NAMALWA (cell line): ENCODE data around the gene SPATA31C1.
"Not testable (repeated sequence)": the region's sequence is repeated elsewhere in the genome, so short reads cannot be mapped to it uniquely, and the experiment has no call there.

Experiments
- DNase-seq: peaks from one replicate; pipeline ENCODE4 v3.0.0-alpha.2; 2015; ENCODE audit warnings: low spot score

SPATA31C1 gene

DNA sequence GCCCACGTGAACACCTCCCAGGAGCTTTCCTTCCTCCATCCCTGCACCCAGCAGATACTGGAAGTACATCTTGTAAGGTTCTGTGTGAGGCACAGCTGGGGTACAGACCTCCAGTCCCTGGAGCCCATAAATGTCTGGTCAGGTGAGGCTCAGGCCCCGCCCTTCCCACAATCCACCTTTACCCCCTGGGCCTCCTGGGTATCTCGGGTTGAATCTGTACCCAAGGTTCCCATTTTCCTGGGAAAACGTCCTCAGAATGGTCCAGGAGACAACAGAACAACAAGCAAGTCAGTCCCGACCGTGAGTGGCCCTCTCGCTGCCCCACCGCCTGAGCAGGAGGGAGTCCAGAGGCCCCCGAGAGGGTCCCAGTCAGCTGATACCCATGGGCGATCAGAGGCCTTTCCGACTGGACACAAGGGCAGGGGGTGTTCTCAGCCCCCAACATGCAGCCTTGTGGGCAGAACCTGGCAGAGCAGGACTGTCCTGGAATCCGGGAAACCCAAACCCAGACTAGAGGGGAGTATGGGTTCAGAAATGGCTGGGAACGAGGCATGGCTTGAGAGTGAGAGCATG lies 30.7 kb upstream of the SPATA31C1 start:
- no peak for DNase-seq

DNA sequence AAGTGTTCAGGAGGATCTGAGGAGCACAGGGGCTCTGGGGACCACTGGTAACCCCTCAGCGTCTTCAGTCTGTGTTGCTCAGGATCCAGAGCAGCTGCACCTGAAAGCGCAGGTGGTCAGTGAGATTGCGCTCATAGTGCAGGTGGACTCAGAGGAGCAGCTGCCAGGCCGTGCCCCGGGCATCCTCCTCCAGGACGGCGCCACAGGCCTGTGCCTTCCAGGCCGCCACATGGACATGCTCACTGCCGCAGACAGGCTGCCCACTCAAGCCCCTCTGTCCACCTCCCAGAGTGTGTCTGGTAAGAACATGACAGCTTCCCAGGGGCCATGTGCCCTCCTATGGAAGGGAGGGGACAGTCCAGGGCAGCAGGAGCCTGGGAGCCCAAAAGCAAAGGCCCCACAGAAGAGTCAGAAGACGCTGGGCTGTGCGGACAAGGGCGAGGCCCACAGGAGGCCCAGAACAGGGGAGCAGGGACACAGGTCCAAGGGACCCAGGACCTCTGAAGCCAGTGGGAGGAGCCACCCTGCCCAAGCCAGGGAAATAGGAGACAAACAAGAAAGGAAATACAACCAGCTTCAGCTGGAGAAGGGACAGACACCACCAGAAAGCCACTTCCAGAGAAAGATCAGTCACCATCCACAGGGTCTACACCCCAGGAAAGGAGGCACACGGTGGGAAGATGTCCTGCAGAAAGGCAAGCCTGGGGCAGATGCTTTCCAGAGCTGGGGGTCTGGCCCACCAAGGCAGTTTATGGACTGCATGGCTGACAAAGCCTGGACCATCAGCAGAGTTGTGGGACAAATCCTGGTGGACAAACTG lies 29.9 kb upstream of the SPATA31C1 start:
- no peak for DNase-seq

- DNase-seq: no peak
These were observed 29.3 kb upstream of the SPATA31C1 start for GRCh38 chr9:87888501-87888900.

- DNase-seq: no peak
These were observed 28.5 kb upstream of the SPATA31C1 start for GRCh38 chr9:87889065-87889881.

DNA sequence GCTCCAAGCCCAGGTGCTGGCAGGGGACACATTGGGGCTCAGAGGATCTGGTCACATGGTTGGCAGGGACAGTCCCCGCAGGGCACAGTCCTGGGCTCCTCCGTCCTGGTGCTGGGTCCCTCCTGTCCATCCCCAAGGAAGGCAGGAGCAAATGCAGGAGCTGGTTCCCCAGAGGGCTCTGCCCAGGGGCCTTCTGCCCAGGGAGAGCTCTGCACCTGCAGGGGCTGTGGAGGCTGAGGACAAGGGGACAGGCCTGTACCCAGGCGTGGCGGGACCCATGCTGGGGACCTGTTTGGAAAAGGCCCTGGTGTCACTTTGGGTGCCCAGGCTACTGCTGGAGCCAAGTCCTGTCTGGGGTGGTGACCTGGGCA lies 27.9 kb upstream of the SPATA31C1 start:
- no peak for DNase-seq

DNA sequence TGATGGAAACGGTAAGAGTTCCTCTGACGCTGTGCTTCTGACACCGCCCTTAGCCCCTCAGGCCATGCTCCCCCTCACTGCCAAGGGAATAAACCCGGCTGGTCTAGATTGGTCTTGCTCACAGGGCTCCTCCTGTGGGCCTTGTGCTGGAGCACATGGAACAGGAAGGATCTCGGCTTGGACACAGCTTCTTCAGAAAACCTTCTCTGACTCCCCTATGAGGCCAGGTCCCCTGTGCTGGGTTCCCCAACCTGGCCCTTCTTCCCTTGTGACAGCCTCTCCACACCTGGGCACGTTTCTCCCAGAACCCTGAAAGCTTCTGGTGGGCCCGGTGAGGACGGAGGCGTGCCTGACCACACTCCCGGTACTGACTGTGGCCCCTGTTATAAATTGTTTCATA lies 26.9 kb upstream of the SPATA31C1 start:
- DNase-seq: no peak

DNA sequence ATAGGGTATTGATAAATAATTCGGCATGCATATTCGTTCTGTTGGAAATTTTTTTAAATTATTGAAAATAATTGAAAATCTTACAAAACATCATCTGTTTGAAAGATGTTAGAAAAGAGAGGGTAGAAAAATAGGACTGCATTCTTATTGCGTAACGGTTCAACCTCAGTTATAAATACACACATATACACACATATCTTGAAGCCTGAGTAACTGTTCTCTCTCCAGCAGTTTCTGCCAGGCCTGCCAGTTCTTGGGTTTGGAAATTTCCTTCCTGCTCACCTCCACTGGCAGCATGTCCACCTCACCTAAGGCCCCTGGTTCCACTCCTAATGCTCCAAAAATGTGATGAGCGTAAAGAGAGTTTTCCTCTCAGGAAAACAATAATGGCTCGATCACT lies 26.0 kb upstream of the SPATA31C1 start:
- no peak for DNase-seq

GRCh38 chr9:87892956-87893355 lies 24.8 kb upstream of the SPATA31C1 start:
- DNase-seq: no peak

DNA sequence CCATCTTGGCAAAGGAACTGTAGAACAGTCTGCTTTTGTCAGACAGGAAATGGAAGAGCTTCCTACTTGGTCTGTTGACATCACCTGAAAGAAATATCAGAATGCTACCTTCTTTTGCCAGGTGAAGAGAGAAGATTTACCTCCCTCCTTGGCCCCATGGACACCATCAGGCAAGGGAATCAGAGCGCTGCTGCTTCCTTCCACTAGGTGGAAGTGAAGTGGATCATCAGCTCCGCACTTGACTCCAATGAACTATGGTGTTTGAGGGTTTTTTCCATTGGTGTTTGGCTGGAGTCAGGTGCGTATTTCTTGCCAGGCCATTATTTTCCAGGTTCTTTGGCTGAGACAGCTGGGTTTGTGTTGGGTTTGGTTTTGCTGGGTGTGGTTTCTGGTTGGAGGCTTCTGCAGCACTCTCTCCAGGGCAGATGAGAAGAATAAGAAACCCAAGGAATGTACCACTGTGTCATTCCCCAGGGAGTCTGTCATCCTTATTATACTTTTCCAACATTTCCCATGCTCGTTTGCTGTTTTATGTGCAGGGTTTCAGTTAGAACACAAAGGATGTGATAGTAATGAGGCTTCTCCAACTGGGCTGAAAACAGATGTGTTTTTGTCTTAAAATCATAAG lies 22.6 kb upstream of the SPATA31C1 start:
- DNase-seq: no peak

- DNase-seq: no peak
These were observed 20.9 kb upstream of the SPATA31C1 start for GRCh38 chr9:87896891-87897290.

- DNase-seq: no peak
These were observed 19.6 kb upstream of the SPATA31C1 start for GRCh38 chr9:87898151-87898550.

DNA sequence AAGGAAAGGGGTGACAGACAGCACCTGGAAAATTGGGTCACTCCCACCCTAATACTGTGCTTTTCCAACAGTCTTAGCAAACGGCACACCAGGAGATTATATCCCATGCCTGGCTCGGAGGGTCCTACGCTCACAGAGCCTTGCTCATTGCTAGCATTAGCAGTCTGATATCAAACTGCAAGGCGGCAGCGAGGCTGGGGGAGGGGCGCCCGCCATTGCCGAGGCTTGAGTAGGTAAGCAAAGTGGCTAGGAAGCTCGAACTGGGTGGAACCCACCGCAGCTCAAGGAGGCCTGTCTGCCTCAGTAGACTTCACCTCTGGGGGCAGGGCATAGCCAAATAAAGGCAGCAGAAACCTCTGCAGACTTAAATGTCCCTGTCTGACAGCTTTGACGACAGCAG lies 15.4 kb upstream of the SPATA31C1 start:
- DNase-seq: not testable (repeated sequence)

GRCh38 chr9:87909310-87910041 lies 8.3 kb upstream of the SPATA31C1 start:
- DNase-seq: no peak

DNA sequence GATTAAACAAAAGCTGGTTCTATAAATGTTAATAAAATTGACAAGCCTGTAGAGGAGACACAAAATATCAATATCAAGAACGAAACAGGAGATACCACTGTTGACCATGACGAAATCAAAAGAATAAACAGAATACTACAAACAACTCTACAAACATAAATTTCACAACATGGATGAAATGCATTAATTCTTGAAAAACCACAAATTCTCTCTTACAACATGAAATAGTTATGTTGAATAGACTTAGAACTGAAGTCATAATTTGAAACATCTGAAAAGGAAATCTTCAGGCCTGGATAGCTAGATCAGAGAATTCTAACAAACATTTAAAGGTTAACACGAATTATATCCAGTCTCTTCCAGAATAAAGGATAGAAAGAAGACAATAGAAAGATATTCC lies 6.9 kb upstream of the SPATA31C1 start:
- no peak for DNase-seq

GRCh38 chr9:87919013-87919412 lies 1.3 kb downstream of the SPATA31C1 start:
- not testable (repeated sequence) for DNase-seq

DNA sequence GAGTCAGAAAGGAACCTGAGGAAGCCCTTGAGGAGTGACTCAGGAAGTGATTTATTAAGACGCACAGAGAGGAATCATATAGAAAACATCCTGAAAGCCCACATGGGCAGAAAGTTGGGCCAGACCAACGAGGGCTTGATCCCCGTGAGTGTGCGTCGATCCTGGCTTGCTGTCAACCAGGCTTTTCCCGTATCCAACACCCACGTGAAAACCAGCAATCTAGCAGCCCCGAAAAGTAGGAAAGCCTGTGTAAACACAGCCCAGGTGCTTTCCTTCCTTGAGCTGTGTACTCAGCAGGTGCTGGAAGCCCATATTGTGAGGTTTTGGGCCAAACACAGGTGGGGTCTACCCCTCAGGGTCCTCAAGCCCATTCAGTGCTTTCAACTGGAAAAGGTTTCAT lies 3.8 kb downstream of the SPATA31C1 start:
- not testable (repeated sequence) for DNase-seq

GRCh38 chr9:87923012-87923411 lies 5.2 kb downstream of the SPATA31C1 start:
- not testable (repeated sequence) for DNase-seq

GRCh38 chr9:87924851-87925250 lies 7.1 kb downstream of the SPATA31C1 start:
- not testable (repeated sequence) for DNase-seq

DNA sequence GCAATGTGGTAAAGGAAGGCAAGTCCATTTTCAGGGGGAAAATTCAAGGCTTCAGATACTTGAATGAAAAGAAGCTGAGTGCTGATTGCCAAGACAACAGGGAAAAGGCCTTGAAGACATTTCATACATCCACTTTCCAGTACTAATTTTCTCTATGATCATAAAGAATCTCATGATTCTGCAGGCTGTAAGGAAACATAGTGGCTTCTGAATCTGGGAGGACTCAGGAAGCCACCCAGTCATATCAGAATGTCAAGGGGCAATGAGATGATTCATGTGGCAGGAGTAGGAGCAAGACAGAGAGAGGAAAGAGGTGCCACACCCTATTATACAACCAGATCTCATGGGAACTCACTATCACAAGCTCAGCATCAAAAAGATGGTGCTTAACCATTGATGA lies 11.4 kb downstream of the SPATA31C1 start:
- not testable (repeated sequence) for DNase-seq

DNA sequence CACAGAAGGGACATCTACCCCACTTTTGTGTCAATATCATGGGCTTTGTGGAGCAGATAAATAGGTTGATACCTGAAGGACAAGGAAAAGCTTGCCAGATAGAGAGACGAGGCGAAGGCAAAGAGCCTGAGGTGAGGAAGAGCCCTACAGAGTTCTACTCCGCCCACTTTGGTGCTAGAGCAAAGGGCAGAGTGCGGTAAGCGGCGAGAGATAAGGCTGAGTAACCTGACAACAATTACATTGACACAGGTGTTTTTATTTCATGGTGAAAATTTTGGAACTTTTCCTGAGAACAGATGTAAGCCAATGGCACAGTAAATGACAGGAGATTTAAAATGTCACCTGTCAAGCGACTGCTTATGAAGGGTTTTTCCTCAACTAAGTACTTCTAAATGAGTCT lies 16.7 kb downstream of the SPATA31C1 start:
- not testable (repeated sequence) for DNase-seq

DNA sequence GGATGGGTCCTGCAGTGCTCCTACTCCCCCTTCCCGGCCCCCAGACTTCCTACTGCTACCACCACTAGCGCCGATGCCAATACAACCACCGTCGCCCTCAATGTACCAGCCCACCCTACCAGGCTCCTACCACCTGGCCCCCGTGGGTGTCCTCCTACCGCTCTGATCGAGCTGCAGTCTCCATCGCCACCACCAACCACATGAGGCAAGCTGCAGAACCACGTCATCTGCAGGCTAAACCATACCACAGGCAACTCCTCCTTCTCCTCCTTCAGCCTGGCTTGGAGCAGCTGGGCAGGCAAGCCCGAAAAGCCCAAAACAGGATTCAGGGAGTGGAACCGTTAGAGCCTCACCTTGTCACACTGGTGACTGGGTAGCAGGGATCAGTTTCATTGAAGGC lies 19.6 kb downstream of the SPATA31C1 start:
- DNase-seq: not testable (repeated sequence)

GRCh38 chr9:87937918-87938317 lies 20.2 kb downstream of the SPATA31C1 start:
- DNase-seq: not testable (repeated sequence)
